Testis (tissue), 3 donors: Measurements from ENCODE around the gene QSOX1. TPM values are rescaled to one million over a fixed set of nuclear protein-coding genes. Genes with fewer than 3 reads are reported as not detected.
"Not testable (repeated sequence)": the region's sequence is repeated elsewhere in the genome, so short reads cannot be mapped to it uniquely, and the experiment has no call there.

ENCODE experiments used
- DNase-seq: peaks from one replicate; pipeline ENCODE4 v3.0.0-alpha.2; 2019
- H3K27ac ChIP-seq, 2 donors: fragments of 200-600 bp; sonication (generic); one replicate each; pipeline ENCODE4 v1.5.1; 2019
- H3K27me3 ChIP-seq: fragments of 200-600 bp; sonication (generic); one replicate; pipeline ENCODE4 v1.5.1; 2019
- H3K36me3 ChIP-seq: fragments of 200-600 bp; sonication (generic); one replicate; pipeline ENCODE4 v1.5.1; 2017; ENCODE audit warnings: low read depth; ENCODE audit errors: missing control alignments
- H3K4me1 ChIP-seq: fragments of 200-600 bp; sonication (generic); one replicate; pipeline ENCODE4 v1.5.1; 2019
- H3K4me3 ChIP-seq, 2 donors: fragments of 200-600 bp; sonication (generic); one replicate each; pipeline ENCODE4 v1.5.1; 2017 to 2019
- H3K9me3 ChIP-seq: fragments of 200-600 bp; sonication (generic); one replicate; pipeline ENCODE4 v1.5.1; 2017
- CTCF ChIP-seq, 3 experiments: fragments of 450-650 bp in 2 of 3; fragments of 200-600 bp in 1 of 3; sonication (generic) in 1 of 3; IDR thresholded peaks; one replicate each; pipeline ENCODE4 v1.5.1; 2016 to 2019; ENCODE audit warnings: antibody characterized with exemption in 3 of 3, mild to moderate bottlenecking in 2 of 3, moderate library complexity in 1 of 3
- POLR2A ChIP-seq: fragments of 450-650 bp; IDR thresholded peaks from one replicate; pipeline ENCODE4 v1.6.1; 2017; ENCODE audit warnings: antibody characterized with exemption, mild to moderate bottlenecking, moderate library complexity
- WGBS, 2 donors: methylation state at CpG; one replicate each; pipeline ENCODE4 v1.1.5; 2018; 5-methylcytosine and 5-hydroxymethylcytosine counted together
- intact Hi-C: fragments of 100-400 bp; cut with DNase I; formaldehyde crosslinking; loops from one replicate; pipeline ENCODE4 v1.15.1; 2023; ENCODE audit warnings: low total_unique reads
- polyA plus RNA-seq: library from polyadenylated mRNA; stranded (reverse); fragments of 350-450 nt; fragmentation: Illumina TruSeq; extraction: RNeasy Lipid Tissue Mini Kit (QIAGEN cat#74804); gene quantifications from one replicate; pipeline ENCODE4 v1.2.3, GENCODE V29; 2014; ENCODE audit warnings: low read depth, low replicate concordance; ENCODE audit not compliant: insufficient read depth
- total RNA-seq, 2 donors: library from RNA; depleted of rRNA; stranded (reverse); fragments of >200 nt; gene quantifications; one replicate each; pipeline ENCODE4 v1.2.3, GENCODE V29; 2016

The QSOX1 gene
- total and polyA plus RNA-seq, 3 donors from 2014 or later: 285 to 691 (median 566) TPM

DNA sequence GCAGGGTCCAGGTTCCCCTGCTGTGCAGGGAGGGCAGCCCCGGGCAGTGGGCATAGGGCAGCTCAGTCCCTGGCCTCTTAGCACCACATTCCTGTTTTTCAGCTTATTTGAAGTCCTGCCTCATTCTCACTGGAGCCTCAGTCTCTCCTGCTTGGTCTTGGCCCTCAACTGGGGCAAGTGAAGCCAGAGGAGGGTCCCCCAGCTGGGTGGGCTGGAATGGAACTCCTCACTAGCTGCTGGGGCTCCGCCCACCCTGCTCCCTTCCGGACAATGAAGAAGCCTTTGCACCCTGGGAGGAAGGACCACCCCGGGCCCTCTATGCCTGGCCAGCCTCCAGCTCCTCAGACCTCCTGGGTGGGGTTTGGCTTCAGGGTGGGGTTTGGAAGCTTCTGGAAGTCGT lies 42.6 kb downstream of the QSOX1 start:
- no peak for DNase-seq
- Histone ChIP-seq H3K4me1 (no peaks in the 10 kb centered on the region), H3K36me3 (no peaks in the 10 kb centered on the region), H3K27me3 (no peaks in the 10 kb centered on the region), H3K9me3 (no peaks in the 10 kb centered on the region), H3K4me3 (no peak overlapping the region), H3K27ac (no peak overlapping the region)
- intact Hi-C loops: no loop called here
- WGBS, 2 donors: 79 to 82% methylated on average over 4 to 5 of the region's 5 CpGs
- TF ChIP-seq CTCF (IDR thresholded peaks at IDR 0.05) (no peak), POLR2A (no peak)

GRCh38 chr1:180198196-180198595 lies 43.5 kb downstream of the QSOX1 start:
- H3K4me1 ChIP-seq: no peaks in the 10 kb centered on the region
- no peaks in the 10 kb centered on the region for H3K36me3 ChIP-seq
- no peaks in the 10 kb centered on the region for H3K9me3 ChIP-seq
- H3K27ac ChIP-seq: no peak overlapping the region
- DNase-seq: no peak
- no peak for TF ChIP-seq POLR2A
- no peak for TF ChIP-seq CTCF (IDR thresholded peaks at IDR 0.05)
- no peaks in the 10 kb centered on the region for H3K27me3 ChIP-seq
- H3K4me3 ChIP-seq: no peak overlapping the region
- intact Hi-C loops: no loop called here
- 73 to 80% methylated on average over 2 to 4 of the region's 4 CpGs for WGBS, 2 donors

DNA sequence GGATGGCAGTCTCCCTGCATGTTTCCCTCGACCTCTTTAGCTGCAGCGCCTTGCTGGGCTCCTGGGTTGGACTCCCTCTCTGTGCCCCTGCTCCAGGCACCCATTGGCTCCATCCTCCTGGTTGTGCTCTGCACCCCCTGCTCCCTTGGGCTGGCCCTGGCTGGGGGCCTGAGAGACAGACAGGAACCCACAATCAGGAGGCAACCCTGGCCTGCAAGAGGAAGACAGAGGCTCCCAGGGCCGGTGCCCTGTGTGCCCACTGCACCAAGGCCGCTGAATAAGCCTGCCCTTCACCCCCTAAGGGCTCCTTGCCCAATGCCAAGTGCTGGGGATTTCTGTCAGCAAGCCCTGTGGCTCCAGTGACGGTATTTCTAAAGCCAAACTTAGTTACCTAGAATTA lies 43.9 kb downstream of the QSOX1 start:
- Histone ChIP-seq H3K4me1 (no peaks in the 10 kb centered on the region), H3K27ac (no peak overlapping the region), H3K27me3 (no peaks in the 10 kb centered on the region), H3K9me3 (no peaks in the 10 kb centered on the region), H3K36me3 (no peaks in the 10 kb centered on the region), H3K4me3 (no peak overlapping the region)
- 87 to 94% methylated on average over 2 to 5 of the region's 5 CpGs for whole genome bisulfite sequencing, 2 donors
- intact Hi-C loops: no loop called here
- DNase-seq: no peak
- TF ChIP-seq CTCF (IDR thresholded peaks at IDR 0.05) (no peak), POLR2A (no peak)

- no peaks in the 10 kb centered on the region for H3K9me3 ChIP-seq
- DNase-seq: no peak
- no peak overlapping the region for H3K27ac ChIP-seq
- TF ChIP-seq POLR2A (no peak), CTCF (IDR thresholded peaks at IDR 0.05) (no peak)
- H3K4me3 ChIP-seq: no peak overlapping the region
- WGBS, 2 donors: 89 to 94% methylated on average over 5 to 12 of the region's 12 CpGs
- H3K4me1 ChIP-seq: no peaks in the 10 kb centered on the region
- H3K36me3 ChIP-seq: no peaks in the 10 kb centered on the region
- intact Hi-C loops: no loop called here
- no peaks in the 10 kb centered on the region for H3K27me3 ChIP-seq
Measured at GRCh38 chr1:180199018-180199417, 44.3 kb downstream of the QSOX1 start.

DNA sequence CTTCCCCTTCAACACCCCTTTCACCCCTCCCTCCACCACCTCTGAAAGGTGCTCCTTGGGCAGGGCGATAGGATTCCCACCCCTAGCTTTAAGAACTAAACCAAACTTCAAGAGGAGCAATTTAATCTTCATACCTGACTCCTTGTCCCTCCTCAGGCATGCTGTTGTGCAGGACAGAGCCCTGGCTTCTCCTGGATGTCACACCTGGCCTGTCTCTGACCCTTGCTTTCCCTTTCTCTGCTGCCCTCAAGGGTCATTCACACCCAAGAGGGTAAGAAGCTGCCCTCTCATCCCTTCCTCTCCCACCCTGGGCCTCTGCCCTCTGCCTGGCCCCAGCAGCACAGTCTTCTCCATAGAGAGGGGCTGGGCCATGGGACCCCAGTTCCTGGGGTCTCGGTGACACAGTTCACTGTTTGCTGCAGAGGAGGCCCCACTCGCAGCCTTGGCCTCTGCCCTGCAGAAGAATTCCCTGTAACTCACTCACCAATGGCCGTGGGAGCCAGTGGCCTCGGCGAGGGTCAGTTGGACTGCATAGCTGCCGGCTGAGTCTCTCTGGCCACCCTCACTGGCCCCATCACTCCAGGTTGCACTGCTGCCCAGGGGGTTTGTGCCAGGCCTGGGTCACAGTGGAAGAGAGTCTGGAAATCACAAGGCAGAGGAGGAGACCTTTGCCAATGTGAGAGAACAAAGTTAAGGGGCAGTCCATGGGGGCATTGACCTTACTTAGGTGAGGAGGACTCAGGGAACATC lies 47.0 kb downstream of the QSOX1 start:
- 80 to 86% methylated on average over 2 to 7 of the region's 7 CpGs for WGBS, 2 donors
- TF ChIP-seq CTCF (IDR thresholded peaks at IDR 0.05): no peak
- no peak for TF ChIP-seq POLR2A
- intact Hi-C loops: no loop called here

DNA sequence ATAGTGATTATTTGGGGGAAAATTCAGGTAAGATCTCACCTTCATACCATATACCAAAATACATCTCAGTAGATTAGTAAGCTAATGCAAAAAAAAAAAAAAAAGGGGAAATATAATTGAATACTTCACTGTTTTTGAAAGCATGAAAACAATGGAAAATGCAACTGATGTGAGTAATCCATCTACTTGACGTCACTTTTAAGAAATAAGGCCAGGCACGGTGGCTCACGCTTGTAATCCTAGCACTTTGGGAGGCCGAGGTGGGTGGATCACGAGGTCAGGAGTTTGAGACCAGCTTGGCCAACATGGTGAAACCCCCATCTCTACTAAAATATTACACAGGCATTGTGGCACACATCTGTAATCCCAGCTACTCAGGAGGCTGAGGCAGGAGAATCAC lies 47.9 kb downstream of the QSOX1 start:
- H3K27ac ChIP-seq, intact Hi-C loops, H3K27me3 ChIP-seq, H3K9me3 ChIP-seq, DNase-seq, H3K4me1 ChIP-seq, H3K36me3 ChIP-seq, H3K4me3 ChIP-seq: not testable (repeated sequence)
- 85 to 92% methylated on average over 5 of the region's 5 CpGs for WGBS, 2 donors

More for the DNA sequence above, 47.0 kb downstream of the QSOX1 start:
- Histone ChIP-seq H3K27me3 (no peaks in the 10 kb centered on the region), H3K9me3 (no peaks in the 10 kb centered on the region), H3K4me3 (no peak overlapping the region), H3K4me1 (no peaks in the 10 kb centered on the region), H3K27ac (no peak overlapping the region), H3K36me3 (no peaks in the 10 kb centered on the region)
- no peak for DNase-seq
